ENCODE results near the gene TUBA4B. TPM values are rescaled to one million over a fixed set of nuclear protein-coding genes. Genes with fewer than 3 reads are reported as not detected.
"Not testable (repeated sequence)": the region's sequence is repeated elsewhere in the genome, so short reads cannot be mapped to it uniquely, and the experiment has no call there.

The TUBA4B gene
- polyA plus RNA-seq, 3 donors: 0.79 to 1.0 (median 0.93) TPM

DNA sequence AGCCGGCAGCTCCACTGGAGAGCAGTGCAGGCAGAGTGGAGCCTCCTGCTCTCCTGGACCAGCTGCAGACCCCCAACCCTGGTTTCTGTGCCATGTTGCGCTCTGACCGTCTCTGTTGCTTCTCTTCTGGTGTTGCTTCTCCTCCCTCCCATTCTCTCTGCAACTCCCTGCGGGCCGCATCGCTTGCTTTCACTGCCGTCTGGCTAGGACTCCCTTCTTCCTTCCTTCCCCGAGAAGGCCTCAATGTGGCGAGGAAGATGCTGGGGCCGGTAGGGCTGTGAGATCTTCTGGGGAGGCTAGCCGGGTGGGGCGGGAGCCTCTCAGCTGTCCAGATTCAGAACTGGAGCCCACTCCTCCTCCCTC lies 32.3 kb downstream of the TUBA4B start:
- no peak for DNase-seq (ENCODE audit: extremely low read depth in 1 of 11, low read depth in 9 of 11, low spot score in 4 of 11)

DNA sequence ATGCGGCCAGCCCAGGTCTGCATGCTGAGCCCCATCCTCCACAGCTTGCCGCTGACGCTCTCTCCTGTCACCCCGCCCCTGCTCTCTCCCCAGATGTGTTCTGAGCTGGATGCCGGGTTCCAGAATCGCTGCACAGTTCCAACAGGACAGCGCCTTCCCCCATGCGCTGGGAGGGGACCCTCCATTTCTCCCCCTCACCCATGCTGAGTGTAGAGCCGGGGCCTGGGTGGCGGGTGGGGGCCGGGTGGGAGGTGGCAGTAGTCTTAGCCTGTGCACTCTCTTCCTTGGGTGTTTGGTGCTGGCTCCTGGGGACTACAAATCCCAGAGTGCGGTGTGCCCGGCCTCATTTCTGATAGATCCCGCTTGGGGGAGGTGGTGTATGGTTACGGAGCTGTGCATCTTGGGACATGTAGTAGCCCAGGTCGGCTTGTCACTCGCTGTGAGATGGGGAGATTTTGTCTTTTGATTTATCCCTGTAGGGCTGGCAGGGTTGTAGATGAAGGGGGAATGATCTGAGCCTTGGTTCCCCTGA lies 32.9 kb downstream of the TUBA4B start:
- peak in 1 of 11 donors; percentile 39 for DNase-seq (ENCODE audit: extremely low read depth in 1 of 11, low read depth in 9 of 11, low spot score in 4 of 11)

DNA sequence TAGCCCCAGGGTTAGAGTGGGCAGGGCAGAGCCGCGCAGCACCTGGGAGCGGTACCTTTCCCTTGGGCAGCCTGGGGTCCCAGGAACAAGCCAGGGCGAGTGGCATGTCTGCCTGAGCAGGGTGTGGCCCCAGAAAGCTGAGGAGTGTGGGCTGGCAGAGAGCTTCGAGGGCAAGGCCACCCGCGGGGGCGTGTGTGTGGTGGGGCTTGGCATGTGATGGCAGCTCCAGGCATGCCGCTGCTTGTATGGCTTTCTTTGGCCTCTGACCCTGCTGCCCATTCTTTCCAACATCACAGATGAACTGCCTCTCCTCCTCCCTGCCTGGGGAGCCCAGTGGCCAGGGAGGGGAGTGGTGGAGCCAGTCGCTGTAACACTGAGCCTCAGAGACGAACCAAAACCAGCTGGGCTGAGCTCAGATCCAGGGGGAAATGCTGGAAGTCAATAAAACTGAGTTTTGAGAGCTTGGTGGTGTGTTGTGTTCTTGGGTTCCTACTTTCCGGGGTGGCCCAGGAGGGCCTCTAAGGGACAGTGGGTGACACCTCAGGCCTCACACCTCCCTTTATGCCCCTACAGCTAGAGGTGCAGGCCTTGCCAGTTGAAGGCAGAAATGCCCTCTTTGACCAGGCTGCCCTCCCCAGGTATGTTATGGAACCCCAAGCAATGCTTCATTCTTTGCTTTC lies 33.5 kb downstream of the TUBA4B start:
- no peak for DNase-seq (ENCODE audit: extremely low read depth in 1 of 11, low read depth in 9 of 11, low spot score in 4 of 11)

DNA sequence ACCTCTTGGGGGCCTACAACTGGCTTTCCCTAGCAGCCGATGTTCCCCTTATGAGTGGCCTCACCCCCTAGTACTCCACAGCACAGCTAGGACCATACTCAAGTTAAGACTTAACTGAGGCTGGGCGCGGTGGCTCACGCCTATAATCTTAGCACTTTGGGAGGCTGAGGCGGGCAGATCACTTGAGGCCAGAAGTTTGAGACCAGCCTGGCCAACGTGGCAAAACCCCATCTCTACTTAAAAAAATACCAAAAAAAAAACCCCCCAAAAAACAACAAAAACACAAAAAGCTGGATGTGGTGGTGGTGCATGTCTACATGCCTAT lies 34.0 kb downstream of the TUBA4B start:
- not testable (repeated sequence) for DNase-seq (ENCODE audit: extremely low read depth in 1 of 11, low read depth in 9 of 11, low spot score in 4 of 11)

DNA sequence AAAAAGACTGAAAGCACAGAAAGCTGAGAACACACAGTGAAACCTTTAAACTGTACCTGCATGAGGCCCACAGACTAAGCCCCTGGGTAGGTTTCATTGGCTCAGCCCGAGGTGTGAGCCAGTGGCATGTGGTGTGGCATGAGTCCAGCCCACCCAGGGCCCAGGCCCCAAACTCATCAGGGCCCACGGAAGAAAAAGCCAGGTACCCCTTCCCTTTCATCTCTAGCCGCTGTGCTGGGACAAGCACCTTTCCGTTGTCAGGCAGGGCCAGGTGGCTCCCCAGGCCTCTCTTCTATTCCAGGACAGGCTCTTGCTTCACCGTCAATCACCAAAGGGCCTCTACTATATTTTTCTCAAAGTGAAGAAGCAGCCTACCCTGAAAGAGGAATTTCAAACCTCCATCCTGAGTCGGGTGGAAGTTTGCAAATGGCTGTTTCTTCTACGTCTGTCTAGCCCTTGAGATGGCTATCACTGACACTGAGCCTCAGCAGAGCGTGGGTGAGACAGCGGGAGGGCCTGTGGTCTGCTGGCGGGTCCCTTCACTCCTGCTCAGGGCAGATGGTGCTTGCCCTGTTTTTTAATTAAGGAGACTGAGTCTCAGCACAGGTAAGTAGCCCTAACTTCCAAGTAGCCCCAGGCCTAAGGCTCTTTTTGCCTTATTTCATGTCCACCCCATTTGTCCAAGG lies 34.7 kb downstream of the TUBA4B start:
- no peak for DNase-seq (ENCODE audit: extremely low read depth in 1 of 11, low read depth in 9 of 11, low spot score in 4 of 11)

DNA sequence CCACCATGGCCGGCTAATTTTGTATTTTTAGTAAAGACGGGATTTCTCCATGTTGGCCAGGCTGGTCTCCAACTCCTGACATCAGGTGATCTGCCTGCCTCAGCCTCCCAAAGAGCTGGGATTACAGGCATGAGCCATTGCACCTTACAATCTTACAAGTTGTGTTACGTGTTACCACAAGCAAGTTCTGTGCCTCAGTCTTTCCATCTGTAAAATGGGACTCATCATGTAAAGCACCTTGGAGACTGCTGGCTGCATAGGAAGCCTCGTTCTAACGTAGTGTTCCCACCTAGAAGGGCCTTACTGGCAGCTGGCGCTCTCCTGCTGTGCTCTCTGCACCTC lies 36.1 kb downstream of the TUBA4B start:
- no peak for DNase-seq (ENCODE audit: extremely low read depth in 1 of 11, low read depth in 9 of 11, low spot score in 4 of 11)

DNA sequence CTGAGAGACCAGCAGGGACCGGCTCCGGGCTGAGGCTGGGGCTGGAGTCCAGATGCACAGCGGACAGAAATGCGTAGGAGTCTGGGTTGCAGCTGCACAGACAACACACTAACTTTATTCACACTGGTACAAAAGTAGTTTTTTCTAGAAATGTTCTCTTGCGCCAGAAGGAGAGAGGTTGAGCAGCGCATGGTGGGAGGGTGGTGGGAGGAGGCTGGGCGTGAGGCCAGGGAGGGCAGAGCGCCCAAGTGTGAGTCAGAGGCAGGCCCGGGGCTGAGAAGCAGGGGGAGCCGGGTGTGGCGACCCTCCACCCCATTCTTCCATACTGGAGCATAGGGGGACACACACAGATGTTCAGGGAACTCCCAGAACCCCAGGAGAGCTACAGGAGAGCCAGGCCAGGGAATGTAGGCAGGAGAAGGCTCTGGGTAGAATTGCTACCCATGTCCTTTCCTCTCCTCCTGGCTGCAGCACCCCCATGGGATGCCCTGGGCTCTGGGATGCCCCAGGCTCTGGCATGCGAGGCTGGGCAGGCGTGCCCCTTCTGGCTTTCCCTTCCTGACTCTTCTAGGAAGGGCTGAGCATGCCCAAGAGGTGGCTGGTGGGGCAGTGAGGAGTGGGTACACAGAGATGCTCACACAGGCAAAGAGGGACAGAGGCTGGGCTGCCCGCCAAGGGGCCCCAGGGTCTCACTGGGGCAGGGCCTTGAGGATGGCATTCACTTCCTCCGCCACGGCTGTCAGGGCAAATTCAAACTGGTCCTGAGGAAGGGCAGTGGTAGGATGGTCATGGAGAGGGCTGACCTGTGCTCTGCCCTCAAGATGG lies 36.7 kb downstream of the TUBA4B start:
- DNase-seq (ENCODE audit: extremely low read depth in 1 of 11, low read depth in 9 of 11, low spot score in 4 of 11): peak in 2 of 11 donors; percentile 38 to 39

DNA sequence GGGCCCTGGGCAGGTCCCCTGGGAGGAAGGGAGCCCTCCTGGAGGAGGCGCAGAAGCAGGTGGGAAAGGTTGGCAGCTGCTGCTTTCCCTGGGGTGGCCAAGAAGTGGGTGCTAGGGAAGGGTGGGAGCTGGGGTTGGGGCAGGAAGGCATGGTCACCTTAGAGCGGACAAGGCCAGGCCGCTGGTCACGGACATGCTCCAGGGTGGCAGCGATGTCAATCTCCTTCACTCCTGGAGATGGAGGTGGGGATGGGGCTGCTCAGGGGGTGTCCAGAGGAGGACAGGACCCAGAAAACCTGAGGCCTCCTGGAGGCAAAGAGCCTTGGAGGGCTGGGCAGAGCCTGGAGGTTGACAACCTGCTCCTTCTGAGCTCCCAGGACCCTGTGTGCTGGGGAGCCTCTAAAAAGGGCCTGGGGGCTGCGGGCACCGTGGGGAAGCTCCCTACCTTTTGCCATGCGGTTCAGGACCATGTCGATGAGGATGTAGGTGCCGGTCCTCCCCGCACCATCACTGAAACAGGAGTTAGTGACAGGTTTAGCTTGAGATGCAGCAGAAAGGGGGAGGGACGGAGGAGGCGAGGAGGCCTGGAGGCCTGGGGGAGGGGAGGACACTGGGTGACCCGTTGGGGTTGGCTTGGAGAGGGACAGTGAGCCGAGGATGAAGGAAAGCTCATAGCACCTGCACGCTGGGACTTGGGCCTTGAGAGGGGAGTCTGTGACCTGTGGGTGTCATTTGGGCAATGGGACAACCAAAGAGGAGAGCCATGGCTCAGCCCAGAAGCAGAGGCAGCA lies 37.5 kb downstream of the TUBA4B start:
- no peak for DNase-seq (ENCODE audit: extremely low read depth in 1 of 11, low read depth in 9 of 11, low spot score in 4 of 11)

DNA sequence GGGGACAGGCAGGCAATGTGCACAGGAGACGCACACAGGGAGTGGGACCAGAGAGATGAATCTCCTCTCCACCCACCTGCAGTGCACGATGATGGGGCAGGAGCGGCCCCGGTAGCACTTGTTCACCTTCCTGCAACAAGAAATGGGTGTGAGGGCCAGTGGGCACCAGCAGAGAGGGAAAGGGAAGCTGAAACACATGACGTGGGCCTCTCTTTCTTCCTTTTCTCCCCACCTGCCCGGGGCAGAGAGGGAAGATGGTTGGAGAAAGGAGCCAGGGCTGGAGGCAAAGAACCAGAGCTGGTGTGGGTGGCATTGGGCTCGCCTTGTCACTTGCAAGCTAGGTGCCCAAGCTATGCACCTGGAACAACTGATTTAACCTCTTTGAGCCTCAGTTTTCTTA lies 38.4 kb downstream of the TUBA4B start:
- no peak for DNase-seq (ENCODE audit: extremely low read depth in 1 of 11, low read depth in 9 of 11, low spot score in 4 of 11)

DNA sequence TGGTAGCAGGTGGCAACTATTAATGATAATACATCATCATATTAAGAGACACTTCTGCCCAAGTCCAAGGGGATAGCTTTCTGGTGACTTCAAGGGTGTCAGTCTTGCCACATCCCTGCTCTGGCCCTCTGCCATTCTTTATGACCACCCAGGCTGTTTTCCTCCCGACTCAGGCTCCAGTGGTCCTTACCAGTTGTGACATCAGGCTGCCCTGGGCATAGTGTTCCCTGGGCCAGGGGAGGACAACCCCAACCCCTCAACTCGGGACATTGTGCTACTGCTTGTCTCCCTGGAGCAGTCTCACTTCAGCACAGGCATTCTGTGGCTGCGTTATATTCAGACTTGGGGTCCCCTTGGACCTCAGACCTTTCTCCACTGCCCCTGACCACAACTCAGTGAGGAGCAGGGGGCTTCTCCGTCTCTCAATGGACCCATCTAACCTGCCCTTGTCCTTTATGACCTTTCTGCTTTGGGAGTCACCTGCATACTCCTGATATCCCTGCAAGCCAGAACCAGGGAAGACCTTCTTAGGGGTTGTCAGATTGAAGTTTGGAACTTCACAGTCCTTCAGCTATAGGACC lies 39.0 kb downstream of the TUBA4B start:
- DNase-seq (ENCODE audit: extremely low read depth in 1 of 11, low read depth in 9 of 11, low spot score in 4 of 11): no peak

DNA sequence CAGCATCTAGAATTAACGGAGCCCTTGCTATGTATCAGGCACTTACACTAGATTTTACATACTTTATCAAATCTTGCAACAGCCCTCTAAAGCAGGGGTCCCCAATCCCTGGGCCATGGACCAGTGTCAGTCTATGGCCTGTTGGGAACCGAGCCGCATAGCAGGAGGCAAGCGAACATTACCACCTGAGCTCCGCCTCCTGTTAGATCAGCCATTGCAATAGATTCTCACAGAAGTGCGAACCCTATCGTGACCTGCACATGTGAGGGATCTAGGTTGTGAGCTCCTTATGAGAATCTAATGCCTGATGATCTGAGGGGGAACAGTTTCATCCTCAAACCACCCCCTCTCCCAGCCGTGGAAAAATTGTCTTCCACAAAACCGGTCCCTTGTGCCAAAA lies 39.6 kb downstream of the TUBA4B start:
- no peak for DNase-seq (ENCODE audit: extremely low read depth in 1 of 11, low read depth in 9 of 11, low spot score in 4 of 11)

DNA sequence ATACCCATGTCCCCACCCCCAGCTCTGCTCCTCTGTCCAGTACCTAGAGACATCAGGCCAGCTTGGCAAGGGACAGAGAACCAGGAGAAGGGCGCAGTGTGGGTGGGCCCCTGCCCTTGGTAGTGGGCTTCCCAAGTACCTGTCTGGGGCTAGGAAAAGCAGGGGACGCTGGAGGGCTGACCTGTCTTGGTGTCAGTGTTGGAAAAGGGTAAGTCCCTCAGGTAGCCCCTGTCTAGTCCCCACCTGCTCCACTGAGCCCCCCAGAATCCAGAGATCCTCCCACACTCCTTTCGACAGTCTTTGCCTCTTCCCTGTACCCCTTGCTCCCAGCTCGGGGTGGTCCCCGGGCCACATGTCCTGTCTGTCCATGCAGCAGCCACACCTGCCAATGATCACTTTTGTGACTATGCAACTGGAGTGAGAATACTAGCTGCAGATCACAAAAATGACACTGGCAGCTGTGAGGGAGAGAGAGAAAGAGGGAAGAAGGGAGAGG lies 40.7 kb downstream of the TUBA4B start:
- no peak for DNase-seq (ENCODE audit: extremely low read depth in 1 of 11, low read depth in 9 of 11, low spot score in 4 of 11)

DNA sequence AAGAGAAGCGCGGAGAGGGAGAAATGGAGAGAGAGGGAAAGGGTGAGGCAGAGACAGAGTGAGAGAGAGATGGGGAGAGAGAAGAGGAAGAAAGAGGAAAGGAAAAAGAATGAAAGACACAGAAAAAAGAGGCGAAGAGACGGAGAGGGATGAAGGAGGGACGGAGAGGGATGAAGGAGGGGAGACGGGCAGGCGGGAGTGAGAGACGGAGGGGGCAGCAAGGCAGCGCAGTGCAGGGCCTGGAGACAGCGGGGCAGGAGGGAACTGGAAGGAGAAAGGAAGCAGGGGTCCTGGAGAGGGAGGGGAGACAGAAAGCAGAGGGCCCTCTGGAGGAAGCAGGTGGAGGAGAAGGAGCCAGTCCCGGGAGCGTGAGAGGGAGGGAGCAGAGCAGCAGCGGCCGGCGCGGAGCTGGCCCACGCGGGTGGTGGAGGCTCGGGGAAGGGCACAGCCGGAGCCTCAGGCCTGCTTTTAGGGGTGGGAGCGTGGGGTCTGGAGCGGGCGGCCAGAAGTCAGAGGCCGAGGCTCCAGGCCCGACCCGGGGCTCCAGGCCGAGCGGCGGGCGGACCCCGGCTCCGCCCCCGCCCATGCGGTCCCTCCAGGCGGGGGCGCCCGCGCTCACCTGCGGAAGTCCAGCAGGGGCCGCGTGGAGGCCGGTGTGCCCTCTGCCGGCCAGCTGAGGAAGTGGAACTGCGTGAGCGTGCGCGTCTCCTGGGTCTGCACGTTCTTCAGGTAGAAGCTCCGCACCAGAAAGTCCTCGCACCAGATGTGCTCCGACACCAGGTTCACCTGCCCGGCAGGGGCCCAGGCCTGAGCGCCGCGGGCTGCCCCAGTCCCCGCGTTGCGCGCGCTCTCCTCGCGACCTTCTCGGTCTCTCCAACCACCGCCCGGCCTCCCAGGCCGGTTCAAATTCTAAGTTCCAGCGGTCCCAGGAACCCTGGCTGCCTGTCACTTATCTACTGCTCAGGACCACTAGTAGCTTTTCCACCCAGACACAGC lies 41.6 kb downstream of the TUBA4B start:
- peak in 8 of 11 donors; percentile 73 to 85 (median 82) for DNase-seq (ENCODE audit: extremely low read depth in 1 of 11, low read depth in 9 of 11, low spot score in 4 of 11)

DNA sequence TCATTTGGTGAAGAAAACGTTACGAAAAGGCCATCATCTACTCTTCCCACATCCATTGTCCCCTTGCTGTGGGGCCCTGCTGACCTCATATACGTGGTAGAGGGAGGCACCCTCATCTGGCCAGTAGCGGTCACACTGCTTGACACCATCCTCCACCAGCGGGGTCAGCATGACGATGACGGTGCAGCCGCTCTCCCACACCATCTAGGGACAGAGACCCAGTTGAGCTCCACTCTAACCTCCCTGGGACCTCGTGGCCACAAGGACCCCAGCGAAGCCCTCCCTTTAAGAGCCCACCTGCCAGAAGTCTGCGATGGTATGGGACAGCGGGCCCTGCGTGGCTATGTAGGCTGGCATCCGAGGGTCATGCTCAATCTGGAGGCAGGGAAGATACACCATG lies 43.1 kb downstream of the TUBA4B start:
- no peak for DNase-seq (ENCODE audit: extremely low read depth in 1 of 11, low read depth in 9 of 11, low spot score in 4 of 11)

DNA sequence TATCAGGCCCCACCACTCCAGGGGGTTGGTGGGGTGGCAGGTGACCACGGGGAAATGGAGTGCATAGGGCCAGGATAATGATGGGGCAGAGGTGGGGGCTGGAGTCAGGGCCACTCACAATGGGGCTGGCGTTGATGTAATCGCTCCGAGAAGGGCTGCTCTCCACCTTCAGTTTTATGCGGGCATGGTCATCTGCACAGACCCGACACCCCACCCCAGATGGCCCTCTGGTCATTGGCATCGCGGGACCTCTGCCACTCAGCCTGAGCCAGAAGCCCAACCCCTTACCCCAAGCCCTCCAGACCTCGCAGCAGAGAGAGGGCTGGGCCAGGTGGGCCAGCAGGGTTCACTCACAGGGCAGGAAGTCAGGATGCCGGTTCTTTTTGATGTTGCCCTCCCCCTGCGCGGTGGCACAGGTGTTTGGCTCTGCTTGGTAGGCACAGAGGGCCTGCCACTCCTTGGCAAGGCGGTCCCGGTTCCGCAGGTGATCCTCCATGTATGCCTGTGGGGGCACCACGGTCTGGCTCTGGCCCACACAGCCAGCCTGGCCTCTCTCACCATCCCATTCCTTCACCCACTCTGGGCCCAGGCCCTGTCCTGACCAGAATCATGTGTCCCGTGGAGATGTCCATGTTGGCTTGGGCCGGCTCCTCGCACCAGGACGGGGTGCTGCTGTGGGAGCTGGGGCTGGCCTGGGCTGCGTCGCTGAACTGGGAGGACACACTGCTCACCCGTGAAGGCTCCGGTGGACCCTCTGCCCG lies 43.8 kb downstream of the TUBA4B start:
- DNase-seq (ENCODE audit: extremely low read depth in 1 of 11, low read depth in 9 of 11, low spot score in 4 of 11): no peak

DNA sequence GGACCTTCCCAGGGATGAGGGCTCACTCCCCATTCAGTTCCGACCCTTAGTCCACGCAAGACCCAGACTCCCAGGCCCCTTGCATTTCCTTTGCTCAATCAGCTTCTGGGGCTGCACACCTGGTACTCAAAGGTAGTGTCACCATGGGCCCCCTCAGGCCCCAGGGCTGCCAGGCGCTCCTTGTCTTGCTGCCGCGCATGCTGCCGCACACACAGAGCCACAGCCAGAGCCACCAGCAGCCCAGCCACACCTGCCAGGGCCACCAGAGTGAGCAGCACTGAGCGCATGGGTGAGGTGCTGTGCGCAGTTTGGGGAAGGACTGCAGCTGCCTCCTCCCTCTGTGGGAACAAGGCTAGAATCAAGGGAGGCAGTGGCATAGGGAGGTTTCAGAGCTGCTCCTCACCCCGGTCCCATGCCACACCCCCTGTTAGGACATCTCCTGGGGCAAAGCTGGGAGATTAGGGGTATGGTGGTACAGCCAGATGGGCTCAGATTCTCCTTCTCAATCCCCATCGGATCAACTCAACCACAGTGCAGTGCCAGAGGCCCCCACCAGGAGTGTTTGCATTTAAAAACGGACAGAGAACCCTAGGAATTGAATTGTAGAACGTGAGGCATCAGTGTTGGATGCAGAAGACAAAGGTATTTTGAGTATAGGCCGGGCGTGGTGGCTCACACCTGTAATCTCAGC lies 44.9 kb downstream of the TUBA4B start:
- no peak for DNase-seq (ENCODE audit: extremely low read depth in 1 of 11, low read depth in 9 of 11, low spot score in 4 of 11)

All from renal cortex interstitium (tissue), 11 donors.